Fibroblast of lung (primary cell): ENCODE data around the gene TLNRD1. TPM values are rescaled to one million over a fixed set of nuclear protein-coding genes. Genes with fewer than 3 reads are reported as not detected.

ENCODE experiments used
- DNase-seq, 2 donors: peaks; one replicate each; pipeline versions ENCODE4 v3.0.0 to v3.0.0-alpha.2; 2010; ENCODE audit warnings: low read depth in 2 of 2
- H2AFZ ChIP-seq: 2 replicates; pipeline ENCODE4 v1.5.1; 2012; ENCODE audit warnings: low read length, control low read depth, inconsistent platforms
- H3K27ac ChIP-seq: 2 replicates; pipeline ENCODE4 v1.5.1; 2011; ENCODE audit warnings: low read length, control low read depth; ENCODE audit not compliant: insufficient read depth
- H3K27me3 ChIP-seq: 2 replicates; pipeline ENCODE4 v1.5.1; 2011; ENCODE audit warnings: mild to moderate bottlenecking, low read length; ENCODE audit not compliant: control insufficient read depth, insufficient read depth
- H3K36me3 ChIP-seq: 2 replicates; pipeline ENCODE4 v1.5.1; 2011; ENCODE audit warnings: low read length; ENCODE audit not compliant: control insufficient read depth, insufficient read depth
- H3K4me1 ChIP-seq: 2 replicates; pipeline ENCODE4 v1.5.1; 2011; ENCODE audit warnings: low read length; ENCODE audit not compliant: control insufficient read depth, insufficient read depth; ENCODE audit errors: extremely low read depth
- H3K4me2 ChIP-seq: 2 replicates; pipeline ENCODE4 v1.5.1; 2011; ENCODE audit warnings: low read length, control low read depth; ENCODE audit not compliant: insufficient read depth; ENCODE audit errors: extremely low read depth
- H3K4me3 ChIP-seq, 4 experiments: fragments of 200-600 bp in 1 of 4; sonication (generic) in 1 of 4; replicated peaks in 1 of 4; 2 replicates each; pipeline ENCODE4 v1.5.1; 2011 to 2016; ENCODE audit warnings: low read length in 4 of 4, low read depth in 3 of 4, mild to moderate bottlenecking in 3 of 4, control low read depth in 2 of 4, inconsistent platforms in 1 of 4, mixed read lengths in 1 of 4; ENCODE audit not compliant: insufficient read depth in 1 of 4; ENCODE audit errors: control extremely low read depth in 1 of 4
- H3K79me2 ChIP-seq: 2 replicates; pipeline ENCODE4 v1.5.1; 2012; ENCODE audit warnings: mild to moderate bottlenecking, low read length, inconsistent platforms; ENCODE audit not compliant: control insufficient read depth, insufficient read depth
- H3K9ac ChIP-seq: 2 replicates; pipeline ENCODE4 v1.5.1; 2011; ENCODE audit warnings: mild to moderate bottlenecking, low read length, control low read depth; ENCODE audit not compliant: insufficient read depth
- H3K9me3 ChIP-seq: 2 replicates; pipeline ENCODE4 v1.5.1; 2012; ENCODE audit warnings: low read depth, low read length; ENCODE audit not compliant: control insufficient read depth, insufficient read depth
- H4K20me1 ChIP-seq: 2 replicates; pipeline ENCODE4 v1.5.1; 2011; ENCODE audit warnings: low read length; ENCODE audit not compliant: control insufficient read depth, insufficient read depth; ENCODE audit errors: extremely low read depth
- CTCF ChIP-seq, 2 donors: IDR thresholded peaks in 1 of 2; conservative IDR thresholded peaks in 1 of 2; 1 replicate in 1 of 2; 2 replicates in 1 of 2; pipeline ENCODE4 v1.5.1; 2011 to 2012; ENCODE audit warnings: low read length in 2 of 2, control low read depth in 1 of 2, inconsistent platforms in 1 of 2, low read depth in 1 of 2, mild to moderate bottlenecking in 1 of 2
- EZH2 ChIP-seq: IDR thresholded peaks from 2 replicates; pipeline ENCODE4 v1.5.1; 2012; ENCODE audit warnings: low read length, control low read depth, mild to moderate bottlenecking; ENCODE audit errors: missing control alignments
- polyA plus RNA-seq, 2 donors: library from polyadenylated mRNA; depleted of rRNA in 1 of 2; stranded (reverse) in 1 of 2; unstranded in 1 of 2; fragments of >200 nt; gene quantifications; 2 replicates each; pipeline ENCODE4 v1.2.1, GENCODE V29; 2011 to 2012; ENCODE audit warnings: missing spikeins in 1 of 2
- total RNA-seq: library from RNA; depleted of rRNA; stranded (reverse); fragments of >200 nt; gene quantifications from 2 replicates; pipeline ENCODE4 v1.2.1, GENCODE V29; 2014

The TLNRD1 gene
- total and polyA plus RNA-seq, 2 donors (not counting 1 experiment from before 2014, with no cell fraction given), result 3.3 to 4.3 TPM

- Histone ChIP-seq H3K36me3 (no peaks in the 10 kb centered on the region), H3K4me2 (no peak overlapping the region), H3K4me3 (no peak overlapping the region), H3K9me3 (no peaks in the 10 kb centered on the region), H3K79me2 (peaks cover 8% of the 10 kb centered on the region), H2AFZ (no peak overlapping the region), H3K27ac (no peak overlapping the region), H4K20me1 (no peaks in the 10 kb centered on the region), H3K4me1 (no peaks in the 10 kb centered on the region), H3K9ac (no peak overlapping the region), H3K27me3 (no peaks in the 10 kb centered on the region)
- TF ChIP-seq EZH2 (no peak), CTCF (conservative IDR thresholded peaks at IDR 0.05 in 1 of 2, IDR thresholded peaks at IDR 0.05 in 1 of 2; ENCODE audit: low read depth in 1 of 2, low read length in 2 of 2) (no peak)
- DNase-seq, result no peak
Measured at GRCh38 chr15:81010086-81010485, 9.4 kb downstream of the TLNRD1 start.

- TF ChIP-seq CTCF (conservative IDR thresholded peaks at IDR 0.05 in 1 of 2, IDR thresholded peaks at IDR 0.05 in 1 of 2; ENCODE audit: low read depth in 1 of 2, low read length in 2 of 2), result no peak
- no peak for TF ChIP-seq EZH2
- peaks cover 2% of the 10 kb centered on the region for H3K79me2 ChIP-seq
- no peak overlapping the region for H3K9ac ChIP-seq
- no peak overlapping the region for H2AFZ ChIP-seq
- no peaks in the 10 kb centered on the region for H3K27me3 ChIP-seq
- H3K4me3 ChIP-seq, result no peak overlapping the region
- H3K9me3 ChIP-seq, result no peaks in the 10 kb centered on the region
- H4K20me1 ChIP-seq, result no peaks in the 10 kb centered on the region
- no peak overlapping the region for H3K27ac ChIP-seq
- DNase-seq, result no peak
- no peak overlapping the region for H3K4me2 ChIP-seq
- H3K36me3 ChIP-seq, result no peaks in the 10 kb centered on the region
- H3K4me1 ChIP-seq, result no peaks in the 10 kb centered on the region
Measured at GRCh38 chr15:81011593-81011992, 10.9 kb downstream of the TLNRD1 start.

GRCh38 chr15:81012588-81012987 lies 11.9 kb downstream of the TLNRD1 start:
- H3K79me2 ChIP-seq, result no peaks in the 10 kb centered on the region
- TF ChIP-seq EZH2 (no peak), CTCF (conservative IDR thresholded peaks at IDR 0.05 in 1 of 2, IDR thresholded peaks at IDR 0.05 in 1 of 2; ENCODE audit: low read depth in 1 of 2, low read length in 2 of 2) (no peak)
- no peak for DNase-seq

More at GRCh38 chr15:81012588-81012987, 11.9 kb downstream of the TLNRD1 start:
- H3K27ac ChIP-seq, result no peak overlapping the region
- no peak overlapping the region for H3K4me3 ChIP-seq
- H3K9ac ChIP-seq, result no peak overlapping the region
- H3K4me2 ChIP-seq, result no peak overlapping the region
- no peaks in the 10 kb centered on the region for H4K20me1 ChIP-seq
- H2AFZ ChIP-seq, result no peak overlapping the region
- no peaks in the 10 kb centered on the region for H3K27me3 ChIP-seq
- no peaks in the 10 kb centered on the region for H3K4me1 ChIP-seq
- H3K36me3 ChIP-seq, result no peaks in the 10 kb centered on the region
- no peaks in the 10 kb centered on the region for H3K9me3 ChIP-seq
